ENCODE data around the gene GPNMB. TPM values are rescaled to one million over a fixed set of nuclear protein-coding genes. Genes with fewer than 3 reads are reported as not detected.
A peak's percentile ranks its signal among the peaks of the same experiment; 100 is the strongest.
"Not testable (repeated sequence)": the region's sequence is repeated elsewhere in the genome, so short reads cannot be mapped to it uniquely, and the experiment has no call there.

Gene GPNMB
- total RNA-seq, 2 donors from 2014 or later: 10.0 to 49.9 TPM

DNA sequence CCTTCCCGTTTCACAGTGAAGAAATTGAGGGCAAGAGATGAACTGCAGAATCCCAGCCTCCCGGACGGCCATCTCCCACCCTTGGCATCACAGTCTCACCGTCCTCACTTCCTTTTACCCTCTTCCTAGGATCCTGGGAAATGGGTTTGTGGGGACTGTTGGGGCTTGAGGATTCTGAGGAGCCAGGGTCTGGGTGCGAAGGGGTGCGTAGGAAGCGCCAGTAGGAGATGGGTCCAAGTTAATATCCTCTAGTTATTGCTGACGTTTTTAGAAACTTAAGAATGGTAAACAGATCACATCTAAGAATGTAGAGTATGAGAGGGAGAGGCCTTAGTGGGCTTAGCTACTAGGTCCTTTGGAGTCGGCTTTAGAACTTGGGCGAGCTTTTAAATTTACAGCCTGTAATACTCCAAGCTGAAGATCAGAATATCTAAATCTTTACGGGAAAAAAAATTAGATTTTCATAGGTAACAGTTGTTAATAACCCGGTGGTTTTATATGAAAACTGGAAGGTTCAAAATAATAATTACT, 53.3 kb downstream of the GPNMB start:
- TF ChIP-seq POLR2AphosphoS5 (IDR thresholded peaks at IDR 0.05): no peak
- no peak for TF ChIP-seq POLR2A (IDR thresholded peaks at IDR 0.05)
- TF ChIP-seq, protein P1, sequence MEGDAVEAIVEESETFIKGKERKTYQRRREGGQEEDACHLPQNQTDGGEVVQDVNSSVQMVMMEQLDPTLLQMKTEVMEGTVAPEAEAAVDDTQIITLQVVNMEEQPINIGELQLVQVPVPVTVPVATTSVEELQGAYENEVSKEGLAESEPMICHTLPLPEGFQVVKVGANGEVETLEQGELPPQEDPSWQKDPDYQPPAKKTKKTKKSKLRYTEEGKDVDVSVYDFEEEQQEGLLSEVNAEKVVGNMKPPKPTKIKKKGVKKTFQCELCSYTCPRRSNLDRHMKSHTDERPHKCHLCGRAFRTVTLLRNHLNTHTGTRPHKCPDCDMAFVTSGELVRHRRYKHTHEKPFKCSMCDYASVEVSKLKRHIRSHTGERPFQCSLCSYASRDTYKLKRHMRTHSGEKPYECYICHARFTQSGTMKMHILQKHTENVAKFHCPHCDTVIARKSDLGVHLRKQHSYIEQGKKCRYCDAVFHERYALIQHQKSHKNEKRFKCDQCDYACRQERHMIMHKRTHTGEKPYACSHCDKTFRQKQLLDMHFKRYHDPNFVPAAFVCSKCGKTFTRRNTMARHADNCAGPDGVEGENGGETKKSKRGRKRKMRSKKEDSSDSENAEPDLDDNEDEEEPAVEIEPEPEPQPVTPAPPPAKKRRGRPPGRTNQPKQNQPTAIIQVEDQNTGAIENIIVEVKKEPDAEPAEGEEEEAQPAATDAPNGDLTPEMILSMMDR (IDR thresholded peaks at IDR 0.05): no peak
- Histone ChIP-seq H3K27me3 (replicated peaks; ENCODE audit: insufficient read depth) (no peaks in the 10 kb centered on the region), H3K4me1 (replicated peaks) (no peaks in the 10 kb centered on the region), H3K36me3 (no peaks in the 10 kb centered on the region), H3K27ac (peak overlapping the region; percentile 63 to 66), H3K4me3 (peak overlapping the region; percentile 76 to 79), H3K9me3 (no peaks in the 10 kb centered on the region)
- intact Hi-C loops (cut with DNase I): no loop called here
- no peak for DNase-seq (ENCODE audit: low spot score)
- 9% methylated on average over 12 of the region's 12 CpGs for WGBS

DNA sequence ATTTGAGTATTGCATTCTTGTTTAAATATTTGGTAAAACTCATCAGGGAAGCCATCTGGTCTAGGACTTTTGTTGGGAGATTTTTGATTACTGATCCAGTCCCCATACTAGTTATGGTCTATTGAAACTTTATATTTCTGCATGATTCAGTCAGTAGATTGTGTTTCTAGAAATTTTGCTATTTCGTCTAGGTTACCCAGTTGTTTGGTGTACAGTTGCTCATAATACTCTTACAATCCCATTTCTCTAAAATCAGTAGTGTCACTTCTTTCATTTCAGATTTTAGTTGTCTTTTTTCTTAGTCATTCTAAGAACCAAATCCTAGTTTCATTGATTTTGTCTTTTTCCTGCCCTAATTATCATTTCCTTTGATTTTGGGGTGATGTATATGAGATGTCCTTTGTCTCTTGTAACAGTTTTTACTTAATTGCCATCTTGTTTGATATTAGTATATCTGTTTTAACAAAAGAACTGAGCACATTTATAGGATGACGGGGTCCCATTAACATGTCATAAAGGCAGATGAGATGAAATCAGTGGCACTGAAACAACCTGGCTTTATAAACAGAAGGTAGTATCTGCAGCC, 60.5 kb downstream of the GPNMB start:
- DNase-seq (ENCODE audit: low spot score): no peak
- Histone ChIP-seq H3K36me3 (peaks cover 0 to 4% of the 10 kb centered on the region in 2 donors), H3K4me1 (replicated peaks) (no peaks in the 10 kb centered on the region), H3K27me3 (replicated peaks; ENCODE audit: insufficient read depth) (no peaks in the 10 kb centered on the region), H3K27ac (no peak overlapping the region), H3K9me3 (no peaks in the 10 kb centered on the region), H3K4me3 (no peak overlapping the region)
- intact Hi-C loops (cut with DNase I): no loop called here
- WGBS: 91% methylated on average over 2 of the region's 2 CpGs
- no peak for TF ChIP-seq POLR2A (IDR thresholded peaks at IDR 0.05)
- no peak for TF ChIP-seq POLR2AphosphoS5 (IDR thresholded peaks at IDR 0.05)
- TF ChIP-seq, protein P1 (IDR thresholded peaks at IDR 0.05): no peak

DNA sequence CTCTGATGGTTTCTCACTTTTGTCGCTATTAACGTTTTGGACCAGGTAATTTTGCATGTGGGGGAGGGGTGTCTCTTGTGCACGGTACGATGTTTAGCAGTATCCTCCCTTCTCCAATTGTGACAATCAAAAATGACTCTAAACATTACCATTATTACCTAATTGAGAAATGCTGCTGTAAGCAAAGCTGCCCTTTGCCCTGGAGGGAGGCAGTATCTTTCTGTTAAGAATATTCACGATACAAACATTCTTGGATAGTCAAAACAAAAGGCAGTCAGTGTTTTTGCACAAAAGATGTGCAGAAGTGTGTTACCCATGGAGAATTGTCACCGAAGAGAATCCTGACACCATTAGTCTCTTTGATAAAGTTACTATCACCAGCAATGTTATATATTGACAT, 62.2 kb downstream of the GPNMB start:
- Histone ChIP-seq H3K36me3 (peaks cover 0 to 4% of the 10 kb centered on the region in 2 donors), H3K27me3 (replicated peaks; ENCODE audit: insufficient read depth) (no peaks in the 10 kb centered on the region), H3K4me3 (no peak overlapping the region), H3K4me1 (replicated peaks) (no peaks in the 10 kb centered on the region), H3K9me3 (no peaks in the 10 kb centered on the region), H3K27ac (no peak overlapping the region)
- intact Hi-C loops (cut with DNase I): no loop called here
- no peak for DNase-seq (ENCODE audit: low spot score)
- TF ChIP-seq, protein P1 (IDR thresholded peaks at IDR 0.05): no peak
- TF ChIP-seq POLR2AphosphoS5 (IDR thresholded peaks at IDR 0.05): no peak
- TF ChIP-seq POLR2A (IDR thresholded peaks at IDR 0.05): no peak
- 88% methylated on average over 6 of the region's 6 CpGs for WGBS

DNA sequence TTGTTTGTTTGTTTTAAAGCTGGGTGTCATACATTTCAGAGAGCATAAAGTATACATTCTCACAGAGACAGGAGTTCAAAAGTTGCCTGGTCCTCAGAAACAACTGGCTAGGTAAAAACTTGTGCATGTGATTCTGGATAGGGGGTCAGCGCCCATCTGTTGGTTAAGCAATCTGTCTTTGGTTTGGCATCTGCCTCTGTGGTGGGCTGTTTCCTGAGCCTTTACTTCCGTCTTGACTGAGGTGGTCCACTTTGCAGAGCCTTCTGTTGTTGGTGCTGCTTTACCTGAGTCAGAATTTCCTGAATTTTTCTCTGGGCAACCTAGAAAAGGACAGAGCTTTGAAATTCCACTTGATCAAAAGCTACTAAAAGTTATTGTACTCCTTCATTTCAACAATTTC, 65.6 kb downstream of the GPNMB start:
- H3K27ac ChIP-seq; DNase-seq (ENCODE audit: low spot score); intact Hi-C loops (cut with DNase I); H3K9me3 ChIP-seq; H3K4me1 ChIP-seq (replicated peaks); H3K36me3 ChIP-seq; H3K27me3 ChIP-seq (replicated peaks; ENCODE audit: insufficient read depth); H3K4me3 ChIP-seq: not testable (repeated sequence)
- WGBS: 93% methylated on average over 2 of the region's 2 CpGs

DNA sequence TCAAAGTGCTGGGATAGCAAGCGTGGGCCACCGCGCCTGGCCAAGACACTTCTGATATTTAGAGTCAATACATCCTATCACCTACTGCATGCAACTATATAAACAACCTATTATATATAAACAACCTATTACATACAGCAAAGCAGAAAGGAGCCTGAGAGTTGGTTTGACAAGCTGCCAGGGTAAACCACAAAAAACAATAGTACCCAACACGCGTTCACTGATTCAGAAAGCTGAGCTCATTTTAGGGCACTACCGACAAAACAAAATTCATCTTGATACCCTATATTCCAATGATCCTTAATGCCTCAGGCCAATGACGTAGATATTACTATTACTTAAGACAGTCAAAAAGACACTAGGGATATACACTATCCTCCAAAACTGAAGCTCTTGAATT, 68.8 kb downstream of the GPNMB start:
- TF ChIP-seq POLR2AphosphoS5 (IDR thresholded peaks at IDR 0.05) (no peak), POLR2A (IDR thresholded peaks at IDR 0.05) (no peak)
- TF ChIP-seq, protein P1 (IDR thresholded peaks at IDR 0.05): no peak

More for the DNA sequence above, 68.8 kb downstream of the GPNMB start:
- no peaks in the 10 kb centered on the region for H3K36me3 ChIP-seq
- H3K27ac ChIP-seq: no peak overlapping the region
- no peak for DNase-seq (ENCODE audit: low spot score)
- no peaks in the 10 kb centered on the region for H3K27me3 ChIP-seq (replicated peaks; ENCODE audit: insufficient read depth)
- H3K9me3 ChIP-seq: no peaks in the 10 kb centered on the region
- WGBS: 68% methylated on average over 7 of the region's 7 CpGs
- H3K4me3 ChIP-seq: no peak overlapping the region
- intact Hi-C loops (cut with DNase I): no loop called here
- H3K4me1 ChIP-seq (replicated peaks): no peaks in the 10 kb centered on the region

Other genes with a start within 250 kb of the GPNMB start
- 10 to 100 TPM; 15.7 to 18.3 TPM for gene HYCC1, start 232.6 kb upstream of the GPNMB start, total RNA-seq
- 10 to 100 TPM; 18.1 to 67.7 TPM for gene KLHL7, start 141.0 kb upstream of the GPNMB start, total RNA-seq
- gene NUP42, start 64.7 kb upstream of the GPNMB start, total RNA-seq: 10 to 100 TPM; 36.6 to 62.9 TPM
- 10 to 100 TPM; 52.1 to 55.5 TPM for gene MALSU1, start 52.6 kb downstream of the GPNMB start, total RNA-seq
- 1 to 10 TPM in 1 of 2 donors, not detected in 1; 9.6 TPM for gene IGF2BP3, start 223.7 kb downstream of the GPNMB start, total RNA-seq

Data from prostate gland (tissue), 2 donors.